ENCODE results near the gene CD58.
A peak's percentile ranks its signal among the peaks of the same experiment; 100 is the strongest.
"Not testable (repeated sequence)": the region's sequence is repeated elsewhere in the genome, so short reads cannot be mapped to it uniquely, and the experiment has no call there.

Gene CD58

GRCh38 chr1:116591951-116592605 lies 21.3 kb upstream of the CD58 start:
- DNase-seq = not testable (repeated sequence)

GRCh38 chr1:116591006-116591950 lies 20.5 kb upstream of the CD58 start:
- DNase-seq = not testable (repeated sequence)

DNA sequence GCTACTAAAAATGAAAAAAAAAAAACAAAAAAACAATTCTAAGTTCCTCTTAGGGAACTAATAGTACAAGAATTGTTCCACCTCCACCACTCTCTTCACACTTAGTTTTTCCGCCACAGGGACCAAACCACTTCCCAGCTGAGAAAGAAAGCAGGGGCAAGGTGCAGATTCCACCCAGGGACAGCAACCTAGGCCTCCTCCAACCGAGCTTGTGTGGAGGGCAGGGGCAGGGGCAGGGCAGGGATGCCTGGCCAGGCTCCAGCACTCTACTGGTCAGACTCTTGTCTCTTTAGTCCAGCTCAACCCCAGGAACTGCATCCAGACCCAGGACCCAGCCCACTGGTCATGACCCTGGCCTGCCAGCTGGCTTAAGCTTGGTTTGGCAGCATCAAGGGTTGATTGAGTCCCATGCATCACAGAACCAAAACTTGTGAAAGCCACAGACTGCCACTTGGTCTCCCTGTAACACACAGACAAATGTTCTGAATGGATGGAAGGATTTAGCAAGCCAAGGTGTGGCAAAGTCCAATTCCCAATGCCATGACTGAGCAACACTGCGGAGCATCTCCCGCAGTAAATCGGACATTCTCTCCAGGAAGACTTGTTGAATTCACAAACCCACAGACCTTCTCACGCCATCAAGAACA lies 19.7 kb upstream of the CD58 start:
- DNase-seq = not testable (repeated sequence)

- not testable (repeated sequence) for DNase-seq
Measured at GRCh38 chr1:116589101-116589735, 18.4 kb upstream of the CD58 start.

- DNase-seq = no peak
Measured at GRCh38 chr1:116587501-116588227, 16.8 kb upstream of the CD58 start.

GRCh38 chr1:116586741-116587143 lies 15.9 kb upstream of the CD58 start:
- DNase-seq = no peak

- DNase-seq = no peak
Measured at GRCh38 chr1:116585886-116586285, 15.1 kb upstream of the CD58 start.

GRCh38 chr1:116581323-116581885 lies 10.6 kb upstream of the CD58 start:
- DNase-seq = no peak

DNA sequence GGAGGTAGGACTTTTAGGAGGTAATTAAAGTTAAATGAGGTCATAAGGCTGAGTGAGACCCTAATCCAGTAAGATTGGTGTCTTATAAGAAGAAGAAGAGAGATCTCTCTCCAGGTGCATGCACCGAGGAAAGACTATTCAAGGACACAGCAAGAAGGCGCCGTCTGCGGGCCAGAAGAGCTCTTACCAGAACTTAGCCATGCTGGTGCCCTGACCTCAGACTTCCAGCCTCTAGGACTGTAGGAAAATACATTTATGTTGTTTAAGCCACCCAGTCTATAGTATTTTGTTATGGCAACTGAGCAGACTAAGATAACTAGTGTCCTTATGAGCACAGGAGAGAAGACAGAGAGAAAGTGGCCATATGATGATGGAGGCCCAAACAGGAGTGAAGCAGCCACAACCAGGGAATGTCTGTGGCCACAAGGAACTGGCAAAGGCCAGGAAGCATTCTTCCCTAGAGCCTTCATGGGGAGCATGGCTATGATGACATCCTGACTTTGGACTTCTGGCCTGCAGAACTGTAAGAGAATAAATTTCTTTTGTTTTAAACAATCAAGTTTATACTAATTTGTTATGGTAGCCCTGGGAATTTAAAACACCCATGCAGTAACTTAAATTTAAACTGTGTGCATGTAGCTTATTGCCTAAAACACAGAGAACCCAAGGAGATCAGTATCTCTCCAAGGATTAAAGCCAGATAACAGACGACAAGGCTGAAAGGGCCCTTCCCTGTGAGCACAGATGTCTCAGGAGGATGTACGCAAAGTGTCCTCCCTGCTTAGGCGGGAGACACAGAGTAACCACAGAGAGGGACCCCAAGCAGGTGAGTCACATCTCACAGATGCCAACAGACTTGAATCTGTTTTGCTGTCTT lies 9.9 kb upstream of the CD58 start:
- no peak for DNase-seq

DNA sequence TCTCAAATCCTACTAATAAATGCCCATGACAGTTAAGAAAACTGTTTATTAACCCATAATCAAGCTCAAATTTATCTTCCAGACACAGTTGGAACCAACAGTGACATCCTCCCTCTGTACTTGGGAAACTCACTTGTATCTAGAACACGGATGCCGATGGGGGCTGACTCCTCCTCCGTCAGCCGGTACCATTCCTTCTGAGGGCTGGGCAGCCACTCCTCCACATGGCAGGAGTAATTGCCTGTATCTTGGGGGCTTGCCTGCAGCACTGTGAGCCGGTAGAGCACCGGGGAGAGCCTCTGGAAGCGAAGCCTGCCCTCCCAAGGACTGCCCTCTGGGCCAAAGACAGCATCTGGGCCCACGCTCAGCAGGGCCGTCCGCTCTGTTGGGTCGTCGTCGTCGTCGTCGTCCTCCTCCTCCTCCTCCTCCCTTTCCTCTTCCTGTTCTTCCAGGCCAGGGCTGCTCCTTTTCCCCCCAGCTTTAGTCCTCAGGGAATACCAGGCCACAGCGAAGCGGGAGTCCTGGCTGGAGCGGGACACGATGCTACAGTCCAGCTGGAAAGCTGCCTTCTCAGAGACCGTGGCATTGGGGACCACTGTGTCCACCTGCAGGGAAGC lies 8.5 kb upstream of the CD58 start:
- no peak for DNase-seq

DNA sequence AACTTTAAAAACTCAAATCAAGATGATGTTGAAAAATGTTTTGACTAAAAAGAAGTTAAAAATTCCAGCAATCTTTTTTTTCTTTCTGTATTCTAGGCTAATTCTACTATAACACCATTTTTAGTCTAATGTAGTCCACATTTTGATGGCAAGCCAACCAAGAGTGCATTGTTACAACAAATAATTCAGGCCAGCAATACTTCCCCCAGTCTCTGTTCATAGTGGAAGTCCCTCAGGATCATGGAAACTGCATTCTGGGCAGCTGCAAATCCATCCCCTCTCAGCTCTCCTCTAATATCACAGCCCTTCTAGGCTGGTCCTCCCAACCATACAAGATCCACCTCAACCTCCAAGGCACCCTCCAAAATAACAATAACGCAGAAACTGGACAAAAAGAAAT lies 7.8 kb upstream of the CD58 start:
- no peak for DNase-seq

GRCh38 chr1:116577759-116578314 lies 7.0 kb upstream of the CD58 start:
- no peak for DNase-seq

DNA sequence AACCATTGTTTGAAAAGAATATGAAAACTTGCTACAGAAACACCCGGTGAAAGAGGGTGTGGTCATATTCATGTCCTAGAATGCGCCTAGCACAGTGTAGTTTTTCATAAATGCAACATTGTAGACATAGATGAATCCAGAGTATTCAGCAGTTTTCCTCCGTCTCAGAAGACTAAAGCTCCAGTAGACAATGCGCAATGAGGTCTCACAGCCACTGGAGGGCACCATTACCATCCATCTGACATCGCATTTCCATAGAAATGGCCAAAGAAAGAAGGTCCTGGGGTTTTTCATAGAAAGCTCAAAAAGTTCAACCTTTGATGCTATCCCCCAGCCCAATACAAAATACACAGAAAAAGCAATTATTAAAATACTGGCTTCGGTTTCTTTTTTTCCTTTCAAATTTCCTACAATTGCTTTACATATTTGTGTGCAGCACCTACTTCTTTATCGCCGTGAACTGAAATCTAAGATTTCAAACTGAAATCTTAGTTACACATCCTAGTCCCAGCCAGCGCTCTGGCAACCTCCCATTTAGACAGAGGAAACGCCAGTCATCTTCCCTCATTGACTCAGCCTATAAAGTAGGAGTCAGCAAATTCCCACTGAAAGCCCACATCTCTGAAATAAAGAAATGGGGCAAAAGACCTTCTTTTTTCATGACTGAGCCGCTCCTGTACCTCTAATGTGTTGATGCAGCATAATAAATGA lies 3.9 kb upstream of the CD58 start:
- DNase-seq = peak; percentile 63

- DNase-seq = no peak
Measured at GRCh38 chr1:116573431-116574095, 2.7 kb upstream of the CD58 start.

DNA sequence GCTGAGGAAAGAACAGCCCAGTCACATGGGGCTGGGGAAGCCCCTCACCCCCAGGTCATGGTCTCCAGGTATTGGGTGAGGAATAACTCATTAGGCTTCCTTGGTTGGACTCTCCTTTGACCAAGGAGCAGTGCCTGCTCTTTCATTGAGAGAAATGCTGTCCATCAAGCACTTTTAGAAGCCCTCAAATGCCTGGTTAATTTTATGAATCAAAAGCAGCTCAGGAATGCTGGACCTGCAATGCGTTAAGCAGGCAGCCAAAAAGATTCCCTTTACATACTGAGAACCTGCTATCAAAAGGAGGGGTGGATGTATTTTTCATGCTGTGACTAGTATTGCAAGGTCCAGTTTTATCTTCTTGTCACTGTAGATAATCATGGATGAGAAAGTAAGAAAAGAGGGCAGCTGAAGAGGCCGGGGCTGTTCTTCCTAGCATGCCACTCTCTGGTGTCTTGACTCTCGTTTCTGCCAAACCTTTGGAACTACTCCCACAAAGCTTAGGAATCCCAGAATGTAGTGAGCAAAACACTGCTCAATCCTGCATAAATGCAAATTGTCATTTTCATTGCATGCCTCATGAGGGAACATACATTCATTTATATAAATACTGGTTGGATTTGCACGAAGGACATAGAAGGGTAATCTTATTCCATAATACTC lies 2.1 kb upstream of the CD58 start:
- DNase-seq = no peak

GRCh38 chr1:116572099-116572498 lies 1.3 kb upstream of the CD58 start:
- DNase-seq = no peak

- no peak for DNase-seq
Measured at GRCh38 chr1:116571215-116571919, 541 bp upstream of the CD58 start.

Data from left hindlimb (tissue), 1 donor.